ENCODE measurements around the gene ZNF608. TPM values are rescaled to one million over a fixed set of nuclear protein-coding genes. Genes with fewer than 3 reads are reported as not detected.

ZNF608 gene
- total RNA-seq, 1 experiment from 2014 or later, result 0.95 TPM

DNA sequence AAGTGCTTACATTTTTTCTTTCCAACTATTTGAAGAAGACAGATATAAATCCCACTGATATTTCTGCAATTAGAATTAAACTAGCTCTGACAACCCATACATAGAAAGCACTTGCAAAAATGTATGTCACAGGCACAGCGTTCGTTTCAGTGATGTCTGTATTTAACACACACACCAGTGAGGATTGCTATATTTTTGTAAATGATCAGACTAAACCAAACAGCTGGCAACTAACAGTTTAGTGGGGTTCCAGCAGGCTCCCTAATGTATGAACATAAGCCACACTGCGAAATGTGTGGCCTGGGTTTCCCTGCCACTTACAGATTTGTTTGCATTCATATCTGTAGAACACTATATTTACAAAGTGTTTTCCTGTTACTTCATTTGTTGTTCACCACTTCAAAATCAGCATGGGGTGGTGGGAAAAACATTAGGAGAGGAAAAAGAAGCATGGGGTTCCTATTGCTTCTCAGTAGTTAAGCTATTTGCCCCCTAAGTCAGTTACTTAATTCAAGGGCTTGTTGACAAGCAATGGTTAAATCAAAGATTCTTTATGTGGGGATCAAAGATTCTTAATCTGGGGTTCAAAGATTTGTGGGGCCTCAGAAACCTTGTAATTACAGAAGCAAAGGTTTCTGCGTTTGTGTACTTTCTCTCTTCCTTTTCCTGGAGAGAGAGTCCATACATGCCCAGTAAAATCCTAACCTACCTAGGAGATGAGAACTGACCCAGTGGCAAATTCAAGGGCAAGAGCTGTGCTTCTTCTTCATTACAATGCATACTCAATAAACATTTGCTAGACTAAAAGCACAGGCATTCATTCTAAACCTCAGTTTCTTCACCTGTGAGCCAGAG is 27.1 kb downstream of the ZNF608 start:
- CTCF ChIA-PET, result no interaction called here

DNA sequence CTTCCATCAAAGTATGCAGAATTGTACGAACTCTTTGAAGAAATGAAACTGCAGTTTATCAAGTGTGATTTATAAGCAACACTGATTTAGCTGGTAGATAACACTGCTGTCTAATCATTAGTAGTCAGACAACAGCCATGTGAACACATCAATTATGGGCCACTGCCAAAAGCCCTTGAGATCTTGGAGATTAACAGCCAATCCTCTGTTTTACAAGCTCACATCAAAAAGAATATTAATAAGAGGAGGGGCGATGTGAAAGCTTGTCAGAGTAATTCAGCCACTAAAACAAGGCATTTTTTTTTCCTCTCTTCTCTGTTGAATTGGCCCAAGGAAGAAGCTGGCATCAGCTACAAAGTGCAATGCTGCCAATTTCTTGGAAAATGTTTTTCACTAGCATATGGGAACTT is 28.1 kb downstream of the ZNF608 start:
- TF ChIP-seq EZH2 (IDR thresholded peaks at IDR 0.05; ENCODE audit: low read length, unreplicated experiment), result no peak
- no peak for TF ChIP-seq EZH2phosphoT487 (IDR thresholded peaks at IDR 0.05; ENCODE audit: borderline replicate concordance, low read length)
- TF ChIP-seq, protein P1, sequence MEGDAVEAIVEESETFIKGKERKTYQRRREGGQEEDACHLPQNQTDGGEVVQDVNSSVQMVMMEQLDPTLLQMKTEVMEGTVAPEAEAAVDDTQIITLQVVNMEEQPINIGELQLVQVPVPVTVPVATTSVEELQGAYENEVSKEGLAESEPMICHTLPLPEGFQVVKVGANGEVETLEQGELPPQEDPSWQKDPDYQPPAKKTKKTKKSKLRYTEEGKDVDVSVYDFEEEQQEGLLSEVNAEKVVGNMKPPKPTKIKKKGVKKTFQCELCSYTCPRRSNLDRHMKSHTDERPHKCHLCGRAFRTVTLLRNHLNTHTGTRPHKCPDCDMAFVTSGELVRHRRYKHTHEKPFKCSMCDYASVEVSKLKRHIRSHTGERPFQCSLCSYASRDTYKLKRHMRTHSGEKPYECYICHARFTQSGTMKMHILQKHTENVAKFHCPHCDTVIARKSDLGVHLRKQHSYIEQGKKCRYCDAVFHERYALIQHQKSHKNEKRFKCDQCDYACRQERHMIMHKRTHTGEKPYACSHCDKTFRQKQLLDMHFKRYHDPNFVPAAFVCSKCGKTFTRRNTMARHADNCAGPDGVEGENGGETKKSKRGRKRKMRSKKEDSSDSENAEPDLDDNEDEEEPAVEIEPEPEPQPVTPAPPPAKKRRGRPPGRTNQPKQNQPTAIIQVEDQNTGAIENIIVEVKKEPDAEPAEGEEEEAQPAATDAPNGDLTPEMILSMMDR (conservative IDR thresholded peaks at IDR 0.05; ENCODE audit: low read depth, low read length), result no peak
- no peak overlapping the region for H3K27ac ChIP-seq (ENCODE audit: low read length)
- H3K9me3 ChIP-seq (ENCODE audit: low read length), result no peaks in the 10 kb centered on the region
- no TSS peak for BruUV-seq (replicated peaks)
- no peaks in the 10 kb centered on the region for H4K20me1 ChIP-seq (ENCODE audit: low read length)
- no peaks in the 10 kb centered on the region for H3K9me2 ChIP-seq (replicated peaks; ENCODE audit: low read length)
- no peaks in the 10 kb centered on the region for H3K79me2 ChIP-seq (ENCODE audit: low read length)
- ChIA-PET CTCF (no interaction called here), POLR2A (ENCODE audit: unreplicated experiment) (no interaction called here)
- no peaks in the 10 kb centered on the region for H3K4me1 ChIP-seq (ENCODE audit: insufficient read depth, low read length)
- no peak overlapping the region for H3K4me3 ChIP-seq (ENCODE audit: low read length)
- DNase-seq, result peak; percentile 6
- no peaks in the 10 kb centered on the region for H3K36me3 ChIP-seq (ENCODE audit: low read depth, low read length)
- ATAC-seq, result no peak
- no peaks in the 10 kb centered on the region for H3K27me3 ChIP-seq (ENCODE audit: low read length)
- H2AFZ ChIP-seq (ENCODE audit: low read length), result no peak overlapping the region
- intact Hi-C loops (cut with micrococcal nuclease), result no loop called here
- no peaks in the 10 kb centered on the region for H3F3A ChIP-seq (ENCODE audit: low read length, unreplicated experiment)
- H3K9ac ChIP-seq (ENCODE audit: low read length), result no peak overlapping the region
- H3K4me2 ChIP-seq (ENCODE audit: low read length), result no peak overlapping the region

More for the DNA sequence above, 27.1 kb downstream of the ZNF608 start:
- Histone ChIP-seq H3F3A (ENCODE audit: low read length, unreplicated experiment) (no peaks in the 10 kb centered on the region), H3K36me3 (ENCODE audit: low read depth, low read length) (no peaks in the 10 kb centered on the region), H3K9ac (ENCODE audit: low read length) (no peak overlapping the region), H3K4me2 (ENCODE audit: low read length) (no peak overlapping the region), H3K4me3 (ENCODE audit: low read length) (no peak overlapping the region), H3K9me3 (ENCODE audit: low read length) (no peaks in the 10 kb centered on the region), H2AFZ (ENCODE audit: low read length) (no peak overlapping the region), H4K20me1 (ENCODE audit: low read length) (no peaks in the 10 kb centered on the region), H3K79me2 (ENCODE audit: low read length) (no peaks in the 10 kb centered on the region), H3K27ac (ENCODE audit: low read length) (no peak overlapping the region), H3K4me1 (ENCODE audit: insufficient read depth, low read length) (no peaks in the 10 kb centered on the region), H3K9me2 (replicated peaks; ENCODE audit: low read length) (no peaks in the 10 kb centered on the region), H3K27me3 (ENCODE audit: low read length) (no peaks in the 10 kb centered on the region)
- no peak for TF ChIP-seq EZH2phosphoT487 (IDR thresholded peaks at IDR 0.05; ENCODE audit: borderline replicate concordance, low read length)
- TF ChIP-seq, protein P1 (conservative IDR thresholded peaks at IDR 0.05; ENCODE audit: low read depth, low read length), result no peak
- intact Hi-C loops (cut with micrococcal nuclease), result no loop called here
- no peak for DNase-seq
- no peak for ATAC-seq
- BruUV-seq (replicated peaks), result no TSS peak
- POLR2A ChIA-PET (ENCODE audit: unreplicated experiment), result no interaction called here

DNA sequence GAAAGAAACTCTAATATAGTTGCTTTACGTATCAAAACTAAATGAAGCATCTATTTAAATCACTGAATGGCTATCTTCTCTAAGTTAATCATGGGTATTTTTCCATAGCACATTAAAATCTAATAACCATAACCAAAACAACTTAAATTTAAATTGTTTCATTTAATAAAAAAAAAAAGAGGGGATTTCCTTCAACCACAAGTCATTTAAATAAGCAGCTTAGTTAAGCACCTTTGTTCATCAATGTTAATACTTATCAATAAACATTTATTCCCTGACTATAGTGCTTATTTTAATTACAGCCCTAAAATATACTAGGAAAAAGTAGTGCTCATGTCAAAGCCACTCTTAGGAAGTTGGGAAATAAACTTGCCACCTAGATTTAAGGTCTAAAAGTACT is 30.3 kb downstream of the ZNF608 start:
- Histone ChIP-seq H3K27ac (ENCODE audit: low read length) (no peak overlapping the region), H3K4me2 (ENCODE audit: low read length) (no peak overlapping the region), H3K9ac (ENCODE audit: low read length) (no peak overlapping the region), H2AFZ (ENCODE audit: low read length) (no peak overlapping the region), H4K20me1 (ENCODE audit: low read length) (no peaks in the 10 kb centered on the region), H3K36me3 (ENCODE audit: low read depth, low read length) (no peaks in the 10 kb centered on the region), H3K79me2 (ENCODE audit: low read length) (no peaks in the 10 kb centered on the region), H3K9me2 (replicated peaks; ENCODE audit: low read length) (no peaks in the 10 kb centered on the region), H3F3A (ENCODE audit: low read length, unreplicated experiment) (no peaks in the 10 kb centered on the region), H3K4me3 (ENCODE audit: low read length) (no peak overlapping the region), H3K4me1 (ENCODE audit: insufficient read depth, low read length) (no peaks in the 10 kb centered on the region), H3K9me3 (ENCODE audit: low read length) (no peaks in the 10 kb centered on the region), H3K27me3 (ENCODE audit: low read length) (no peaks in the 10 kb centered on the region)
- no peak for ATAC-seq
- CTCF ChIA-PET, result no interaction called here
- no TSS peak for BruUV-seq (replicated peaks)
- TF ChIP-seq, protein P1 (conservative IDR thresholded peaks at IDR 0.05; ENCODE audit: low read depth, low read length), result no peak
- TF ChIP-seq EZH2phosphoT487 (IDR thresholded peaks at IDR 0.05; ENCODE audit: borderline replicate concordance, low read length) (no peak), EZH2 (IDR thresholded peaks at IDR 0.05; ENCODE audit: low read length, unreplicated experiment) (no peak)
- DNase-seq, result no peak
- POLR2A ChIA-PET (ENCODE audit: unreplicated experiment), result no interaction called here
- intact Hi-C loops (cut with micrococcal nuclease), result no loop called here

Measured in PC-3 (cell line).